GM18907 (cell line): ENCODE data around the gene AFF3.
"Not testable (repeated sequence)": the region's sequence is repeated elsewhere in the genome, so short reads cannot be mapped to it uniquely, and the experiment has no call there.

Experiments used
- ATAC-seq: cut with Tn5 transposase; IDR thresholded peaks from one replicate; pipeline ENCODE4 v1.9.1; 2021; ENCODE audit warnings: mild to moderate bottlenecking, moderate library complexity; ENCODE audit not compliant: unreplicated experiment

The AFF3 gene

DNA sequence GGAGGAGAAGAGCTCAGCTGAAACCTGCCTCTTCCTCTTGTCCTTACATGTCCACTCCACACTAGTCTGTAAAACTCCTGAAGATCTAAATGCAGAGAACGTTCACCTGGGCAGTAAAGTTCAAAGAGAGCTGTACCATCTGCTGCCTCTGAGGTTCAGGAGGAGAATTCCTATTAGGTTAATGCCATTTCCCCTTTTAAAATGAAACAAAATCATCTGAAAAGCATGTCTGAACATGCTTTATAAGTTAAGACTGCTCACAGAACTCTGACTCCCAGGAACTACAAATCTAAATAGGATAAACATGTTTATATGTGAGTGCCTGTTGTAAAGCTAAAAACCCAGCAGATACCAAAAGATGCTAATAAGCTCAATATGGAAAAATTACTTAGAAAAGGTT is 164.4 kb downstream of the AFF3 start:
- no peak for ATAC-seq

DNA sequence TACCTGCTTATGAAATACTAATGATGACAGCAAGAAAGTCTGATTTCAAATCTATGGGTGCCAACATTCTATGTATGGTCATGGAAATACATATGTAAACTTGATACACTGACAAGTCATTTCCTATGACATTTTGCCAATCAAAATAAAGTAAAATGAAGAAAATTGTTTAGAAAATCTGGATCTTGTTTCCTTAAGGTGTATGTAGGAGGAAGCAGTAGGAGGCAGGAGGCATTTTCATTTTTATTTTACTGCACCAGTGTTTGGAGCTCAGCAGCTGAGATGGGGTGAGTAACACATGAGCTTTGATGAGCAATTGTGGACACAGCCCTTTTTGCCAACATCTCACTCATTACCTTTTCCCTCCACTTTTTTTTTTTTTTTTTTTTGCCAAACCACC is 167.0 kb downstream of the AFF3 start:
- ATAC-seq: no peak

DNA sequence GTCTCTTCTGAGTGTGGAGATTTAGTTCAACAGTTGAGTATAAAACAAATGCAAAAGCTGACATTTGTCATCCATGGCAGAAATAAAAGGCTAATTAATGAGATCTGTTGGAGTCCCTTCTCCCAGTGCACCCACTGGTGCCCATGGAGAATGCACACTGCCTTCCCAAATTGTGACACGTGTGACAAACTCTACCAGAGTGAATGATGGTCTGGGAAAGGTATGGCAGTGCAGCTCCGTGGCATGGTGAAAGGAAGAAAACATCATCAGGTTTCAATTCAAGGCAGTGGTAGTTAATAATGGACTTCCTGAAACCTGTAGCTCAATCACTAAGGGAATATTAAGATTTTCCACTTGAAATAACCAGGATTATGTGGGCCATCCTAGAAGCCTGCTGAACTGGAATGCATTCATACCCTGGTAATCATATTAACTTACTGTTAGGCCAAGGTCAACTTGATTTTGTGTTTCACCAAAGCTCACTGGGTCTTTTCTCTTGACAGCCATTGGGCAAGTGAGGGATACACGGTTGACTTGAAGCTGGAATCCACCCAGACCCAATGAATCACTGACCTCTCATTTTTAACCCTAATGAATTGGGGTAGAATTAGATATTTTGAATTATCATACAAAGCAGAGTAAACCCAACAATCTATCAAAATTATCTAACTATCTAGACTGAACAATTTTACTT is 167.6 kb downstream of the AFF3 start:
- no peak for ATAC-seq

DNA sequence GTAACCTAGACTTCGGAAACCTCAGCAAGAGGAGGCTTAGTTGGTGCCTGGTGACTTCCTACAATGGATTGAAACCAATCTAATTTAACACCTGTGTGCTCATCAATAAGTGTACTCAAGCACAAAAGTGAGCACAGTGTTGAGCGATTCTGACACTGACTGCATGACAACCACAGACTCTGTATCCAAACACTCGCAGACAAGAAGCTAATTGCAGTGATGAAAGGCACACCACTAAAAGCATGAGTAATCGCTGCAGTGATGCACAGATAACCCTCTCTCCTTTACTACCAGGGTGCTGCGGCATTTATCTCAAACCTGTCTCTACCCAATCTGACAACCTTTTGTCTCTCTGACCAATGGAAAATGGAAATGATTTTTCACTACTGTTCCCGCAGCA is 168.1 kb downstream of the AFF3 start:
- no peak for ATAC-seq

DNA sequence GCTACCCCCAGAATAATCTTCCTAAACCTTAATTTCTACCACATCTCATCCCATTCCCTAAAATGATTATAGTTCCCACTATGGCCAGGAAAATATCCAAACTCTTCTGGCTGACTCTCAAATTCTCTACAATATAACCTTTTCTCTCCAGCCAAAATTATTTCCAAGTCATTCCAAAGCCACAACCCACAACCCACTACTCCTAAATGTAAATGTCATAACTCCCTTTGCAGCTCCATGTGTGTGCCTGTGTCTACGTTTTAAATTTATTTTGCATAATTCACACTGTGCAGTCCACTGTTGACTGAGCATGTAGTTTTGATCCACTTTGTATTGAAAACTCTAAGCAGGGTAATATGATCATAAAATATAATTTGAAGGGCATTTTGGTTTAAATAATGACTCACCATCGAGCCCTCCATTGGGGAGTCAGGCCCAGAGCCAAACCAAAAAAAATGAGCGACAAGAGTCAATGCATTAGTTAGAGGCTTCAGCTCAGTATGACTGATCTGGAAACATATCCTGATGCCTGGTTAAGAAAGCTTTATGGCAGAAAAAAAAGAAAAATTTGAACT is 171.0 kb downstream of the AFF3 start:
- ATAC-seq: no peak

DNA sequence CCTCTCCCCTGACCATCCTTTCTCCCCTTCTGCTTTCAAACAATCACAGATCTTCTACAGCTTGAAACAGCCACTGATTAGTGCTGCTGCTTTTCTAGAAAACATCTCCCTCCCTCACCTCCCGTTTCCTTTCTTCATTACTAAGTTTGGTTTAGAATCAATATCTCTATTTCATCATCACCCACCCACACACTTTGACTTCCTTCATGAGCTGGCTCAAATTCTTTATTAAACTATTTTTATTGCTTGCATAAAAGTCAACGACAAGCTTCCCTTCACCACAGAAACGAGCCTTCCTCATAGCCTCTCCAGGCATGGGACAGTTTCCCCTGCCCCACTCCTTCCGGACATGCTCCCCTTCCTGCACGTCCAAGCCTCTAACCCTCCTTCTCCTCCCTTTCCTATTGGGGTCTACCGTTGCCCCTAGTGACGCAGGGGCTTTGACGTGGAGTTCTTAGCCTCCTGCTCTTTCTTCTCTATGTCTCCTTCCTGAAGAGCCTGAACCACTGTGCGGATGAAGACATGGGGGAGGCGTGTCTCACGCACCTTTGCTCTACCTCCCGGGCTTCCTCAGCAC is 172.0 kb downstream of the AFF3 start:
- no peak for ATAC-seq

DNA sequence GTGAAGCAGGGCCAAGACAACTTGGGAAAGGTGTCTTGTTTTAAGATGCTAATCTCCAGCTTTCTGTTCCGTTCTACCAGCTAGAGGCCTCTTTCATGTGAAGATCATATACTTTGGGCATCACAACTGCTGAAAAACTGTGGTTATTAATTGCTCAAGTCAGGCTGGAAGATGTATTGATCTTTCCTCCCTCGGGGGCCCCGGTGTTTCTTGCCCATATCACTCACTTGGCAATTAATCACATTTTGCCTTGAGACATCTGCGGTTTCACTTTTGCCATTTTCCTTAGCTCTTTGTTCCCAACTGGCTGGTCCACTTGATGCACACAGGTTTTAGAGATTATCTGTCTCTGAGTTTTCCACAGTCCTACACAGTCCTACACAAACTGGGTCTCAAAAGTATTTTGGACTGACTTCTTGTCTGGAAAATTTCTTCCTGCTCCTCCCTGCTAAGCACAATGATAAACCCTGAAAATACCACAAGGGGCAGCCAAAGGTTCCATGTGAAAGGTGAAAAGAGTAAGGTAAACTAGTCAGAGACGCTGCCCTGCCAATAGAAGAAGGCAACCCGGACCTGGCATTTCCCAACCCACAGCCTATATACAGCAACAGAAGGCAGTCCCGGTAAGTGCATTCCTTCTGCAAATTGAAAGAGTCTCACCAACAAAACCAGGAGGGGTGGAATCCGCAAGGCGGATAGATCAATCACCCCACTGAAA is 181.0 kb downstream of the AFF3 start:
- ATAC-seq: no peak

DNA sequence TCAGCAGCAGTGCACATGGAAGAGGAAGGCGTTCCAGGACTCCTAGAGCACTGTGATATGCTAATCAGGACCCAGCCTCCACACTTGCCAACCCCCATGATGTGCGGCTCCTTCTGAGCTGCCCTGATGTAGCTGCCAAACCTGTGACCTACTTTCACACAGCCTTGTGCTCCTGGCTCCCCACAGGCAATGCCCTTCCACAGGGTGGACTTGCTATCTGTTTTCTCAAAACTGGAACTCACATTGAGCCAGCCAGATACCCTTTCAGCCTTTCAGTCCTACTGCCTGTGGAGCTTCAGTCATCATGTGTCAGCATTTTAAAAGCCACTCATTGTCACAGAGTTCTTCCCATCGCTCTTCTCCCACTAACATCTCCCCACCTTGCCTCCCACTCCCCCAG is 181.6 kb downstream of the AFF3 start:
- no peak for ATAC-seq

DNA sequence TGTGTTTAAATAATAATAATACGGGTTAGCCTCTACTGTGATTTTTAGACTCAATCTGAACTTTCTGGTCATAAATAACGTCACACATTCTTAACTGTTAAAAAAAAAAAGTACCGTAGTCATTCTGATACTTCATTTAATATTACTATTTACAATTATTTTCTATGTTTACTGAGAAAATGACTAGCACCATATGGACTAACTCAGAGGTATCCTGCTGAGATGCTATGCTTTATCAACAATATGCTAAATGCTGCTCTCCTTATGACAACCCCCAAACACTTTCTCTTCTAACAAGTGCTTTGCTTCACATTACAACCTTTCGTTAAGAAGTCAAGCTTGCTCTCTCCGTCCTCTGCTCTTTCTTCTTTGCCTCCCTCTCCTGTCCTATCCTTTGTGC is 182.1 kb downstream of the AFF3 start:
- no peak for ATAC-seq

DNA sequence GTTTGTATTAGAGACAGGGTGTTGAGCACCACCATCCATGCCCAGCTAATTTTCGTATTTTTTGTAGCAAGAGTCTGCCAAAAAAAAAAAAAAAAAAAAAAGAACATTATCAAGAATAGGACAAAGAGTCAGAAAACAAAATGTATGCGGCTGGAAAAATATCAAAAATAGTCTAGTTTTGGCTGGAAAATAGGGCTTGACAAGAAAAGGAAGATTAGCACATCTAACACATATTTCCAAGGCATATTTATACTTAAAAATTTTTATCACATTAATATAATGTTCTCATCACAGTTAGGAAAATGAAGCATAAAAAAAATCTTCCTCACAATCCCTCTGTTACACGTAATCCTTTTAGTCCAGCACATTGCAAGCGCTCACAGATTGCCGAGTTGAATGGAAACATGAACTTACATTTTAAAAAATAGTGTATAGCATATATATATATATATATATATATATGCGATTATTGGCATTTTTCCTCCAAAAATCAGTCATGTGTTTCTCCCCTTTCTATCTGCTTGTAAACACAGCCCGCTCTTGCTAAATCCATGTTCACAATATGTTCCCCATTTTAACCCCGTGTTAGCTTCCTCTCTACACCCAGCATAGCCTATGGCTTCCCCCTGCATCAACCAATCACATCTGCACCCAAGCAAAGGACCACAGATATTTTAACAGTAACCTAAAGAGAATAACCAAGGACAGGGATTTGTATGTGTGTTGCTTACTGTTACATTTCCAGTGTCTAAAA is 183.0 kb downstream of the AFF3 start:
- no peak for ATAC-seq

DNA sequence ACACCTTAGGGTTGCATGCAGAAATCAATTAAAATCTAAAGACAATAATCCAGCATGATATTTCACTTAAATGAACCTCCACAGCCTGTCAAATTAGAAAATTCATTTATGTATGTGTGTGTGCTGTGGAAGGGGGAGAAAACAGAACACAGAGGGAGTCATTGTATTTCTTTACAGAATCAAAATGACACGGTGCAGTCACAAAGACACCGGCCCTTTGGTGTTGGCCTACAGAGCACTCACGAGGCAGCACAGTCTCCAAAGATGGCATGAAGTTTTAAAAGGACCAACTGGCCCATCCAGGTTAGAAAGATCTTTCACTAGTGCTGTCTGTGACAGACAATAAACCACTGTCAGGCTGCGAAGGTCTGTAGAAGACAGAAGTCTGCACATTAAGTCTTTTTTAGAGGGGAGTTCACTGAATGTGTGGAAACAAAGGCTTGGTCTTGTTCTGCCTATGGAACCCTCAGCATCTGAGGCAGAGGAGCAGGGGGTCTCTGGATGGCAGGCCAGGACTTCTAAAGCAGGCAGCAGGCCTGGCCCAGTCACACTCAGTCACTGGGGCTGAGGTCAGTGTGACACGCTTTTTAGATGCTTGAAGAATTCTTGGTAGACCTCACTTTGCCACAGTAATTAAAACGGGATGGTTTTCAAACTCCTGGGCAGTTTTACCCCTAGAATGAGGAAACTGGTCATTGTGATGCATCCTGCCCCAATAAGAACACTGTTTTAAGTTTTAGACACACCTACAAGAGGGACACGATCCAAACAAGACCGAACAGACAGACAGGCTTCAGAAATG is 184.9 kb downstream of the AFF3 start:
- no peak for ATAC-seq

DNA sequence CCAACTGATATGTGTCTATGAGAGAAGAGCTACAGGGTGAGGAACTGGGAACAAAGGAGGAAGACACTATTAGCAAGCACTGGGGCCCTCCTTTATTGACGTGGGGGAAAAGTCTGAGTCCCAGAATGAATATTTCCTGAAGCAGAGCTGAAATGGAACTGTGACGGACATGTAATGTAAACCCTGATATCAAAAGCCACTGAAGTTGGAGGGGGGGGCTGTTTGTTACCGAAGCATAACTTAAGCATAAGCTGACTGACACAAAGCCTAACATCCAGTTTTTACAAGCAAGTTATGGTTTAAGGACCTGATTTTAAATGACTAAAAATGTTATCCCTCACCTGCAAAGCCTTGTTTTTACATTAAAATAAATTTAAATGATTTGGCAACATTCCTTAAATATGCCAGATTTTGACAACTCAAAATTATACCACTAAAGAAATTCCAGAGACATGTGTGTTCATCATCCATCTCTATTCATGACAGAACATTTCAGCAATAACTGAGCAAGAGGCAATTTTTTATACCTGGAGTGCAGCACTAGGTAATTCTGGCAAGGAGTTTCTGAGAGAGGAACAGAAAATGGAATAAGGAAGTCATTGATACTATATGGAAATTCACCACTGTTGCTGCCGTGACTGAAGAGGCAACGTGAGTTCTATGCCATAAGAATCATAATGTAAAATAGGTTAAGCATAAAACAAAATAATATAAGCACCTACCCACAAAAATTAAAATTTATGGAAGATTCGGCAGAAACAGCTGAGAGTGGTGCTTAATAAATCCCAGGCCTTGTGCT is 186.0 kb downstream of the AFF3 start:
- no peak for ATAC-seq

DNA sequence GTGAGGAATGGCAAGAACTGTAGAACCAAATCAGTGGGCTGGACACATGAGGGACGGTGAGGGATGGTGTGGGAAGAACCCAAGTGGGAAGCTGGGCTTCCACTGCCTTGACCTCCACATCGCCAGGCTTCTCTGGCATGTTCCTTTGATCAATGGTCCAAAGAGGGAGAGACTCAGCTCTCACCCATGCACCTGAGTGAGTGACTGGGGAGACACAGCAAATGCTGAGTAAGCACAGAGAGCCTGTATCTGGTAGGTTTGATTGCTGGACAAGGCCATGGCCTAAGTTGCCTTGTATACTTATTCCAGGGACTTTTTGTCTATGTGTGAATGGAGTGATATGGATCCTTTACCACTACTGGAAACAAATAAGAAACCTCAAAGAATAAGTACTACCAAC is 188.6 kb downstream of the AFF3 start:
- no peak for ATAC-seq

DNA sequence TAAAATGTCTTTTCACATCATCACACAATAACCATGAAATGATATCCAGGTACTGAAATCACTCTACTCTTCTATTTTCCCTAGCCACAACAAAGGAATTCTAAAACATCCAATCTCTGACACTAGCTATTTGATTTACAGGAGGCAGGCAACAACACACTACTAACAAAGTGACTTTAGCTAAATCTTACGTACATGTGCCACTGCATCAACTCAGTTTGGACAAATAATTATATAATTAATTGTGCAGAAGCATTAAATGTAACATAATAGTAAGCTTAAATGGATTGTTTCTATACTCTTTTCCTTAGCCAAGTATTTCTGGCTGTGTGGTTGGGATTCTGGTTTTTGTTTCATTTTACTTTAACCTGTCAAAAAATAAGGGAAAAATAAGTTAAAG is 192.4 kb downstream of the AFF3 start:
- no peak for ATAC-seq

DNA sequence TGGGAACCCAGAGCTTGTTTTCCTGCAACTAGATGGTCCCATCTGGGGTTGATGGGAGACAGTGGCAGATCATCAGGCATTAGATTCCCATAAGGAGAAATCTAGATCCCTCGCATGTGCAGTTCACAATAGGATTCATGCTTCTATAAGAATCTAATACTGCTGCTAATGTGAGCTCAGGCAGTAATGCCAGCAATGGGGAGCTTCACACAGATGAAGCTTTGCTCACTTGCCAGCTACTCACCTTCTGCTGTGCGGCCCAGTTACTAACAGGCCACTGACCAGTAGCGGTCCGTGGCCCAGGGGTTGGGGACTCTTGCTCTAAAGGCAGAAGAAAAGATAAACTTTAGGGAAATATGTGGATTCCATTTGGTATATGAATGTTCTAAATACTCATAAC is 192.9 kb downstream of the AFF3 start:
- no peak for ATAC-seq

DNA sequence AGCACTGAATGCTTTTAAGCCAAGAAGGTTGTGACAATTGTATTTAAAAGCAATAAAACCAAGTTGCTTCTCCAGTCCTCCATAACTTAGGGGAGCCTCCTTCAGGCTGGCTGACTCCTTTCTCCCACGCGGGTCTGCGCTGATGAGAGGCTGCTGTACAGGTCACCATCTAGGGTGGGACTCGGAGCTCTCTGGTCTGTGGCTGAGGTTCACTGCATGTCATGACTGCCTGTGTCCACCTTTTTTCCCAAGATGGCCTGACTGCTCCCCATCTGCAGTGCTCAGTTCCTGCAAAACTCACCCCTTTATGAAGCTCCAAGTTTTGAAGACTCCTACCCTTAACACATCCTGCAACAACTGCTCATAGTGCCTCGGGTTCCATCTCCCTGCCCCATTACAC is 194.4 kb downstream of the AFF3 start:
- no peak for ATAC-seq

DNA sequence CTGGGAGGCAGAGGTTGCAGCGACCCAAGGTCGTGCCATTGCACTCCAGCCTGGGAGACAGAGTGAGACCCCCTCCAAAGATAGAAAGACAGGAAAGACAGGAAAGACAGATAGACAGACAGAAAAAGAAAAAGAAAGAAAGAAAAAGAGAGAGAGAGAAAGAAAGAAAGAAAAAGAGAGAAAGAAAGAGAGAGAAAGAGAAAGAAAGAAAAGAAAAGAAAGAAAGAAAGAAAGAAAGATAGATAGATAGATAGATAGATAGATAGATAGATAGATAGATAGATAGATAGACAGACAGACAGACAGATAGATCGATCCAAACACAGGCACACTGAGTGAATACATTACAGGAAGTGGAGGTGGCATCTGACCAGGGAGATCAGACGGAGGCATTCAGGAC is 195.0 kb downstream of the AFF3 start:
- ATAC-seq: not testable (repeated sequence)

DNA sequence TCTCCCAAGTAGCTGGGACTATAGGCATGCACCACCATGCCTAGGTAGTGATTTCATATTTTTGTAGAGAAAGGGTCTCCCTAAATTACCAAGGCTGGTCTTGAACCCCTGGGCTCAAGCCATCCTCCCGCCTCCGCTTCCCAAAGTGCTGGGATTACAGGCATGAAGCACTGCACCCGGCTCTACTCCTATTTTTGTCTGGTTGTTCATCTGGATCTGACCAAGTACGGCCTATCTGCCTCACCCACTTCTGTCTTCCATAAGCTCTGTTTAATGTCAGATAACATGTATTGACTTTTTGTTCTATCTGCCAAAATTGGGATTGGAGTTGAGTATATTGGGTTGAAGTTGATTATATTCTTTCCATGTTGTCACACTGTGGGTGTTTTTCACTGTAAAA is 198.4 kb downstream of the AFF3 start:
- ATAC-seq: no peak

DNA sequence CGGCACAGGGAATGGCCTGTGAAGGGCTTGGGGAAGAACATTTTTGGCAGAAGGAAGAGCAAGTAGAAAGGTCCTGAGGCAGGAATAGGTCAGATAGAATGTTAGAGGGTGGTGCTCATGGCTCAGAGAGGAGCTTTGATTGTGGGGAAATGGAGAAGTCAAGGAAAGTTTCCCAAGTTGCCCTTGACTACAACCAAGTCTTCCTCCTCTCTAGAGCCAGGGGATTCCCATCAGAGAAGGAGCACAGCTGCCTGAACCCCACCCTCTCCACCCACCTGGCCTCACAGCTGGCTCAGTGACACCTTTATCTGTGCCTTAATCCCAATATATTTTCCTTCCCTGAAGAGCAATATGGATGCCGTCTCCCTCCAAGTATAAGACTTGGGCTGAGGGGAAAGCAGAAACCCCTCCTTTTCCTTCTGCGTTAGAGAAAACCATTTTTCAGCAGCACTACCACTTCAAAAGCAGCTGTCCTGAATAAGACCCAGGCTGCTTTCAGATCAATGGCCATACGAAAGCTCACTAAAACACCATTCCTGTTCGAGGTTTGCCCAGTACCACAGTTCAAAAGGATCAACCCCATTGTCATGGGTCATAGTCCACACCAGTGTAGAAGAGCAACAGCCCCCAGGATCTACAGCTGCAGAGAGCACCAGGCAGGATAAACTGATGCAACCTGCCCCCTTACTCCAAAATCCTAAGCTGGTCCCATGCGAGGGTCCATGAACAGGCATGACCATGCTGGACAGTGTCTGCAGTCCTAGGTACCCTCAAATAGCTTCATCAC is 199.6 kb downstream of the AFF3 start:
- ATAC-seq: no peak
